ENCODE results near the gene IL15RA. TPM values are rescaled to one million over a fixed set of nuclear protein-coding genes. Genes with fewer than 3 reads are reported as not detected.

IL15RA gene
- total RNA-seq, 1 experiment from 2014 or later: 1.9 TPM

GRCh38 chr10:6008497-6009142 lies 31.3 kb upstream of the IL15RA start:
- ChIA-PET POLR2A (no interaction called here), CTCF (no interaction called here)
- DNase-seq (ENCODE audit: low spot score): no peak
- ATAC-seq: no peak
- H3K4me3 Mint-ChIP-seq: no peak overlapping the region
- peaks cover 19% of the 10 kb centered on the region for H3K9me3 Mint-ChIP-seq
- TF ChIP-seq ZNF317 (CRISPR knock-in tag; IDR thresholded peaks at IDR 0.05; ENCODE audit: borderline replicate concordance, low read depth) (no peak), FOXK1 (CRISPR knock-in tag; IDR thresholded peaks at IDR 0.05) (no peak), ATF3 (CRISPR knock-in tag; conservative IDR thresholded peaks at IDR 0.05) (no peak), ZSCAN18 (CRISPR knock-in tag; IDR thresholded peaks at IDR 0.05) (no peak), SOX15 (CRISPR knock-in tag; IDR thresholded peaks at IDR 0.05) (no peak), JAZF1 (CRISPR knock-in tag; IDR thresholded peaks at IDR 0.05) (no peak), ZNF425 (CRISPR knock-in tag; conservative IDR thresholded peaks at IDR 0.05) (no peak), RELA (CRISPR knock-in tag; IDR thresholded peaks at IDR 0.05; ENCODE audit: borderline replicate concordance) (no peak), USF2 (CRISPR knock-in tag; IDR thresholded peaks at IDR 0.05) (no peak), GABPB1 (CRISPR knock-in tag; IDR thresholded peaks at IDR 0.05) (no peak), TEAD4 (CRISPR knock-in tag; IDR thresholded peaks at IDR 0.05) (no peak), AR (CRISPR knock-in tag; IDR thresholded peaks at IDR 0.05) (no peak), ELF4 (CRISPR knock-in tag; IDR thresholded peaks at IDR 0.05; ENCODE audit: low read depth) (no peak), TEAD1 (CRISPR knock-in tag; IDR thresholded peaks at IDR 0.05) (no peak), E2F1 (CRISPR knock-in tag; IDR thresholded peaks at IDR 0.05) (no peak)
- H3K36me3 Mint-ChIP-seq: no peaks in the 10 kb centered on the region
- H3K27me3 Mint-ChIP-seq (ENCODE audit: low read depth): no peaks in the 10 kb centered on the region
- peaks cover 24% of the 10 kb centered on the region for H3K4me1 Mint-ChIP-seq
- no peak overlapping the region for H3K27ac Mint-ChIP-seq

GRCh38 chr10:6006991-6007390 lies 29.6 kb upstream of the IL15RA start:
- no peak overlapping the region for H3K27ac Mint-ChIP-seq
- H3K4me1 Mint-ChIP-seq: peaks cover 20% of the 10 kb centered on the region
- ChIA-PET POLR2A (no interaction called here), CTCF (interaction anchor here (1.1 kb wide), 1 partner anchor 395 kb away, joined by 3 read pairs; no protein-coding TSS in a partner anchor)
- TF ChIP-seq CDX4 (CRISPR knock-in tag; IDR thresholded peaks at IDR 0.05; ENCODE audit: borderline replicate concordance) (no peak), ZNF423 (CRISPR knock-in tag; IDR thresholded peaks at IDR 0.05) (no peak)
- H3K36me3 Mint-ChIP-seq: no peaks in the 10 kb centered on the region
- DNase-seq (ENCODE audit: low spot score): no peak
- H3K27me3 Mint-ChIP-seq (ENCODE audit: low read depth): no peaks in the 10 kb centered on the region
- no peak overlapping the region for H3K4me3 Mint-ChIP-seq
- ATAC-seq: no peak
- H3K9me3 Mint-ChIP-seq: peaks cover 19% of the 10 kb centered on the region

All from WTC11 (cell line).